Neural progenitor cell (in vitro differentiated cells): ENCODE measurements around the gene SDHA. TPM values are rescaled to one million over a fixed set of nuclear protein-coding genes. Genes with fewer than 3 reads are reported as not detected.

Experiments used
- DNase-seq: peaks from one replicate; pipeline ENCODE4 v3.0.0-alpha.2; 2016; ENCODE audit warnings: low spot score
- H2AFZ ChIP-seq: fragments of 200-600 bp; sonication (generic); replicated peaks from 2 replicates; pipeline ENCODE4 v1.6.1; 2016; ENCODE audit warnings: antibody characterized with exemption
- H3F3A ChIP-seq: fragments of 200-600 bp; sonication (generic); 2 replicates; pipeline ENCODE4 v1.6.1; 2016; ENCODE audit warnings: antibody characterized with exemption, low read depth
- H3K27ac ChIP-seq: fragments of 200-600 bp; sonication (generic); 2 replicates; pipeline ENCODE4 v1.5.1; 2016; ENCODE audit warnings: mild to moderate bottlenecking
- H3K27me3 ChIP-seq: fragments of 200-600 bp; sonication (generic); 2 replicates; pipeline ENCODE4 v1.6.1; 2016; ENCODE audit warnings: mild to moderate bottlenecking, moderate library complexity
- H3K36me3 ChIP-seq: fragments of 200-600 bp; sonication (generic); 2 replicates; pipeline ENCODE4 v1.5.1; 2016
- H3K4me1 ChIP-seq: fragments of 200-600 bp; sonication (generic); 2 replicates; pipeline ENCODE4 v1.6.1; 2016; ENCODE audit warnings: mixed run types
- H3K4me2 ChIP-seq: fragments of 200-600 bp; sonication (generic); 2 replicates; pipeline ENCODE4 v1.6.1; 2016
- H3K4me3 ChIP-seq: fragments of 200-600 bp; sonication (generic); 2 replicates; pipeline ENCODE4 v1.5.1; 2016
- H3K79me2 ChIP-seq: fragments of 200-600 bp; sonication (generic); 2 replicates; pipeline ENCODE4 v1.6.1; 2016; ENCODE audit warnings: low read depth
- H3K9ac ChIP-seq: fragments of 200-600 bp; sonication (generic); 2 replicates; pipeline ENCODE4 v1.6.1; 2016
- H3K9me3 ChIP-seq: fragments of 200-600 bp; sonication (generic); 2 replicates; pipeline ENCODE4 v1.5.1; 2016; ENCODE audit warnings: low read depth
- H4K20me1 ChIP-seq: fragments of 200-600 bp; sonication (generic); 2 replicates; pipeline ENCODE4 v1.6.1; 2016; ENCODE audit warnings: low read depth
- H3K27ac Mint-ChIP-seq: 3 replicates; pipeline ENCODE4 v1.8.0; 2021; ENCODE audit warnings: mixed read lengths
- H3K27me3 Mint-ChIP-seq: 2 replicates; pipeline ENCODE4 v1.8.0; 2022; ENCODE audit warnings: low read depth, mild to moderate bottlenecking, inconsistent platforms, moderate library complexity, mixed read lengths; ENCODE audit not compliant: insufficient read depth
- H3K36me3 Mint-ChIP-seq: 3 replicates; pipeline ENCODE4 v1.8.0; 2021; ENCODE audit warnings: mixed read lengths
- H3K4me1 Mint-ChIP-seq: 3 replicates; pipeline ENCODE4 v1.8.0; 2021; ENCODE audit warnings: mixed read lengths
- H3K4me3 Mint-ChIP-seq: 3 replicates; pipeline ENCODE4 v1.8.0; 2021; ENCODE audit warnings: mild to moderate bottlenecking, moderate library complexity, mixed read lengths
- H3K9me3 Mint-ChIP-seq: 3 replicates; pipeline ENCODE4 v1.8.0; 2020; ENCODE audit warnings: mixed read lengths
- CTCF ChIP-seq: fragments of 200-600 bp; sonication (generic); IDR thresholded peaks from 2 replicates; pipeline ENCODE4 v1.5.1; 2017; ENCODE audit warnings: antibody characterized with exemption, mild to moderate bottlenecking
- EZH2 ChIP-seq: fragments of 200-600 bp; sonication (generic); IDR thresholded peaks from 2 replicates; pipeline ENCODE4 v1.6.1; 2017; ENCODE audit warnings: antibody characterized with exemption, mild to moderate bottlenecking, moderate library complexity
- EZH2phosphoT487 ChIP-seq: fragments of 200-600 bp; sonication (generic); IDR thresholded peaks from 2 replicates; pipeline ENCODE4 v1.6.1; 2017; ENCODE audit warnings: antibody characterized with exemption
- total RNA-seq: library from RNA; depleted of rRNA; stranded (reverse); fragments of >200 nt; gene quantifications from 2 replicates; pipeline ENCODE4 v1.2.3, GENCODE V29; 2015; ENCODE audit warnings: low replicate concordance

Gene SDHA
- total RNA-seq, 1 donor from 2014 or later, result 47.1 TPM

- H3K4me2 ChIP-seq, result peak overlapping the region; percentile 4
- no peak overlapping the region for H3K4me3 ChIP-seq
- H3K27ac ChIP-seq, result no peak overlapping the region
- H4K20me1 ChIP-seq, result peaks cover 16% of the 10 kb centered on the region
- Mint-ChIP-seq H3K36me3 (peaks cover 3% of the 10 kb centered on the region), H3K27me3 (peaks cover 5% of the 10 kb centered on the region), H3K27ac (no peak overlapping the region), H3K9me3 (no peaks in the 10 kb centered on the region), H3K4me3 (no peak overlapping the region), H3K4me1 (peaks cover 12% of the 10 kb centered on the region)
- no peak for DNase-seq
- H3K27me3 ChIP-seq, result no peaks in the 10 kb centered on the region
- H3K9ac ChIP-seq, result no peak overlapping the region
- H3K79me2 ChIP-seq, result no peaks in the 10 kb centered on the region
- H3K9me3 ChIP-seq, result no peaks in the 10 kb centered on the region
- no peak overlapping the region for H2AFZ ChIP-seq
- no peaks in the 10 kb centered on the region for H3K4me1 ChIP-seq
- no peak for TF ChIP-seq EZH2
- no peak for TF ChIP-seq CTCF
- TF ChIP-seq EZH2phosphoT487, result no peak
- no peaks in the 10 kb centered on the region for H3F3A ChIP-seq
- H3K36me3 ChIP-seq, result no peaks in the 10 kb centered on the region
Observed at GRCh38 chr5:187617-188451, 30.3 kb upstream of the SDHA start.

- no peaks in the 10 kb centered on the region for H3F3A ChIP-seq
- no peaks in the 10 kb centered on the region for H3K4me1 ChIP-seq
- Mint-ChIP-seq H3K4me1 (peaks cover 12% of the 10 kb centered on the region), H3K27ac (no peak overlapping the region), H3K36me3 (no peaks in the 10 kb centered on the region), H3K27me3 (peaks cover 5% of the 10 kb centered on the region), H3K4me3 (peak overlapping the region; percentile 38), H3K9me3 (no peaks in the 10 kb centered on the region)
- no peak overlapping the region for H2AFZ ChIP-seq
- no peaks in the 10 kb centered on the region for H3K9me3 ChIP-seq
- no peak overlapping the region for H3K4me3 ChIP-seq
- TF ChIP-seq CTCF, result peak; percentile 87
- no peak for TF ChIP-seq EZH2phosphoT487
- H4K20me1 ChIP-seq, result peaks cover 16% of the 10 kb centered on the region
- H3K27me3 ChIP-seq, result no peaks in the 10 kb centered on the region
- no peaks in the 10 kb centered on the region for H3K79me2 ChIP-seq
- no peak overlapping the region for H3K27ac ChIP-seq
- H3K4me2 ChIP-seq, result peak overlapping the region; percentile 11
- DNase-seq, result peak; percentile 92
- H3K36me3 ChIP-seq, result no peaks in the 10 kb centered on the region
- H3K9ac ChIP-seq, result no peak overlapping the region
Observed at GRCh38 chr5:188488-189481, 29.3 kb upstream of the SDHA start.

GRCh38 chr5:189486-189885 lies 28.6 kb upstream of the SDHA start:
- peaks cover 12% of the 10 kb centered on the region for H3K4me1 Mint-ChIP-seq
- no peaks in the 10 kb centered on the region for H3K9me3 Mint-ChIP-seq
- no peak overlapping the region for H3K27ac Mint-ChIP-seq
- Histone ChIP-seq H3K27ac (no peak overlapping the region), H3K4me1 (no peaks in the 10 kb centered on the region), H3K4me2 (no peak overlapping the region), H3K9ac (no peak overlapping the region), H4K20me1 (peaks cover 16% of the 10 kb centered on the region), H3K4me3 (no peak overlapping the region), H3K36me3 (no peaks in the 10 kb centered on the region), H3K9me3 (no peaks in the 10 kb centered on the region), H3F3A (no peaks in the 10 kb centered on the region), H3K79me2 (no peaks in the 10 kb centered on the region), H2AFZ (no peak overlapping the region), H3K27me3 (no peaks in the 10 kb centered on the region)
- no peak overlapping the region for H3K4me3 Mint-ChIP-seq
- no peak for TF ChIP-seq EZH2
- TF ChIP-seq EZH2phosphoT487, result no peak
- no peak for TF ChIP-seq CTCF
- DNase-seq, result no peak
- no peaks in the 10 kb centered on the region for H3K36me3 Mint-ChIP-seq
- peaks cover 5% of the 10 kb centered on the region for H3K27me3 Mint-ChIP-seq
